HG02840 (cell line): ENCODE data around the gene NR2E1.

Source experiments
- ATAC-seq: cut with Tn5 transposase; IDR thresholded peaks from one replicate; pipeline ENCODE4 v1.9.1; 2021; ENCODE audit warnings: mild to moderate bottlenecking, moderate library complexity, moderate number of reproducible peaks; ENCODE audit not compliant: unreplicated experiment, low FRiP score

The NR2E1 gene

GRCh38 chr6:108152446-108152845, 13.4 kb upstream of the NR2E1 start:
- no peak for ATAC-seq

DNA sequence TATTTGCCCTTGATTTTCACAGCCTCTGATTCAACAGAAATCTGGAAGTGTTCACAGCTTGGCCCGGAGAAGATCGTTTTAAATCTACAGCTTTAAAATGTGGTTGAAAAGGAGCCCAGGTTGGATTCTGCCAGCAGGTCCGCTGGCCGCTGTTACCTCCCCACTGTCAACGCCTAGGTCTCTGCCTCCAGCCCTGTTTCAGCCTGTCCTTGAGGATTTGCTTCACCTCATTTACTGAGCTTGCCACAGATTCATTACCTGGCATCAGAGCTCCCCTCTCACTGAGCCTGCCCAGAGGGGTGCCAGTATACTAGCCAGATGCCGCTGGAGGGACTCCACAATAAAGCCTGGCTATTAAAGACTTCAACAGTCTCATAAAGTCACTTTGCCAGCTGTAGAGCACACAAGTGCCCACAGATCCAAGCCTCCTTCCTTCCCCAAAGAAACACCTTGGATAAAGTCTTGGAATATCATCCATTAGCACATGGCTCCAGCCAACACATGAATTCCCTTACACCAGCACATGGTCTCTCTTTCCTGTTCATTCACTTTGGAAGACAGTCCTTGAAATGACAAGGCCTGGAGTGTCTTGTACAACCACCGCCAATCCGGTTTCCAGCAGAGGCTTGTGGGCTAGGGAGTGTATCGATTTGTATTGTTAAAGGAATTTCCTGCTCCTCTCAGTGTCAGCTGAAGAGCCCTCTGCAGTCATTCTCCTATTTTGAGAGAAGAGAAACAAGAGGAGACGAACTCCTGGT, 9.5 kb upstream of the NR2E1 start:
- ATAC-seq, result no peak

DNA sequence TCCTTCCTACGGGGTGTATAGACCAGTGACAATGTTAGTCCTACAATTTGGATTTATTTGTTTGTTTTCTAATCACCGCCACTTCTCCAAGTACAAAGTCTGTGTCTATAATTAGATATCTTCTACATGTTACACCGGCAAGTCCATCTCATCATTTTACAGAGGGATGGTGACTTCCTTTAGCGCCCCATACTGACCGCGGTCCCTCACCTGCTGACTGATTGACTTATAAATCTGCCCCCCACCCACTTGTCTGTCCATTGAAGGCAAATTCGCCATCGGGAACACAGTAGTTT, 8.9 kb upstream of the NR2E1 start:
- no peak for ATAC-seq

DNA sequence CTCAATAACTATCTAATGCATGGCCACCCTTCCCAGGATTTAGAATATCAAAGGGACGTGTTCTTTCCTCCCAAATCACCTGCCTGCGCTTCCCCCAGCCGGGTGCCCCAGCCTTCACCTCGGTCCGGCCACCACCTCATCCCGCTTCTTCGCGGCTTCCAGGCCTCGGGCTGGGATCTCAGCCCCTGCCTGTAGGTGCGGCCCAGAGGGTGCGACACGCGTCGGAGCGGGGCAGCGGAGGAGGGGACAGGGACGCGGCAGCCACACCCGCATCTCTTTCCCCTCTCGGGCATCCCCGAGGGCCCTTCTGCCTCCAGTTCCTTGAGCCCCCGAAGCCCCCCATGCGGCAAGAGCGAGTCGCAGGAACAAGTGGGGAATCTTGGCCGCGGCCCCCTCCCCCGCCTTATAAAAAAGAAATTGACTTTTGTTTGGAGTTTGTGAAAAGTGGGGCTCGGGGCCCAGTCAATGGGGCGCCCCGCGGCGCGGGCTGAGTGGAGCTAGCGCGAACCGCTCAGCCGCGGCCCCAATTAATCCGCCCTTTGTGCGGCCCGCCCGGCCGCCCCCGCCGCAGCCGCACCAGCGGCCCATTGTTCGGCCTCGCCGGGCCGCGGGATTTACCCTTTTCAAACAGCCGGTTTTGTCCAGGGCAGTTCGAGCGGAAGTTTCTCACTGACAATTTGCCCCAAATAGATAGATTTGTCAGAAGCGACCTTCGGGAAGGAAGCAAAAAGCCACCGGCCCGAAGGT, 8.4 kb upstream of the NR2E1 start:
- no peak for ATAC-seq

GRCh38 chr6:108157981-108158525, 7.8 kb upstream of the NR2E1 start:
- no peak for ATAC-seq

- ATAC-seq, result no peak
Observed at GRCh38 chr6:108159981-108160380, 5.8 kb upstream of the NR2E1 start.

DNA sequence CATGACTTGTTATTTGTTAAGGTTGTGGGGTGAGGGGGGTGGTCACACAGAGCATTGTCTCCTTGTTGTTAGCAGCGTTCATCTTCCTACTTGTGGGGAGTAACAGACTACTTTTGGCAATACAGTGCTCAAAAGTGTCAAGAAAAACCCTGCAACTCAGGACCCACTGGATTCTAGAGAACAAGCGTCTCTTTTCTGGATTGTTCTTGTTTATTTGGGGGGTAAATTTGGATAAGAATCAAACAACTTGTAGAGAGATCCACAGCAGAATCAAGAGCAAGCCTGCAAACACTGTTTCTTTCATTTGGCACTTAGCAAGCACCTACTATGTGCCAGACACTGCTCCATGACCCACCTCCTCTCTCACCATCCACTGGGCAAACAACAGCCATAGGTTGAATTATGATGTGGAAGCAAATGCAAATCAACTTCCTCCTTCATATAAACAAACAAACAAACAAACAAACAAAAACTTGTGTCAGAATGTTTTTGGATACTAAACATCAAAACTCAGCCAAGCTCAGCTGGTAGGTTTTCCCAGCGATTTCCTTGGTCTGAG, 4.0 kb upstream of the NR2E1 start:
- no peak for ATAC-seq

DNA sequence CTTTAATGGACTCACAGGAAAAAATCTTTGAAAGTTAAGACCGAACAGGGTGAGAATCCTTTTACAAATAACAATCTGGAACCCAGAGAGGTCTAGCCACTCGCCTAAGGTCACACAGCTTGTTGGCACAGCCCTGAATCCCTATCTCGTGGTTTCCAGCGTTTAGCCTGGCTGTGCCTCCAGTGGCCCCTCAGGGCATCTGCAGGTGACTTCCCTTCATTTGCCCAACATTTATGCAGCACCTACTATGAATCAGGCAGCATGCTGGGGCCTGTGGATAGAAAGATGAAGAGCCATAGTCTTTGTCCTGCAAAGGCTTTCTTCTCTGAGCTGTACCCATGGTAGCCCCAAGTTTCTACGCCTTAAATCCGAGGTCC, 2.6 kb upstream of the NR2E1 start:
- no peak for ATAC-seq

- ATAC-seq, result no peak
Observed at GRCh38 chr6:108163644-108164542, 1.9 kb upstream of the NR2E1 start.

DNA sequence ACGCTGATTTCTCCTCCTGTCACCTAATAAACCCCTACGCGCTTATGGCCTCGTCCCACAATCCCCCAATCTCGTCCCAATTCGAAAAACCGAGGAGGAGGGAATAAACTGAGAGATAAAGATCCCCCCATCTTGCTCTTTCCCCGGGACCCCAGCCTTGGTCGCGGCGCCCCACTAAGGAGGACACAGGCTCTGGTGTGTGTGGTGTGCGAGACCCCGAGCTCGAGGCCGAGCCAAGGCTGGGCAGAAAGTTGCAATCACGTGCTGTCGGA, 1.3 kb upstream of the NR2E1 start:
- no peak for ATAC-seq

DNA sequence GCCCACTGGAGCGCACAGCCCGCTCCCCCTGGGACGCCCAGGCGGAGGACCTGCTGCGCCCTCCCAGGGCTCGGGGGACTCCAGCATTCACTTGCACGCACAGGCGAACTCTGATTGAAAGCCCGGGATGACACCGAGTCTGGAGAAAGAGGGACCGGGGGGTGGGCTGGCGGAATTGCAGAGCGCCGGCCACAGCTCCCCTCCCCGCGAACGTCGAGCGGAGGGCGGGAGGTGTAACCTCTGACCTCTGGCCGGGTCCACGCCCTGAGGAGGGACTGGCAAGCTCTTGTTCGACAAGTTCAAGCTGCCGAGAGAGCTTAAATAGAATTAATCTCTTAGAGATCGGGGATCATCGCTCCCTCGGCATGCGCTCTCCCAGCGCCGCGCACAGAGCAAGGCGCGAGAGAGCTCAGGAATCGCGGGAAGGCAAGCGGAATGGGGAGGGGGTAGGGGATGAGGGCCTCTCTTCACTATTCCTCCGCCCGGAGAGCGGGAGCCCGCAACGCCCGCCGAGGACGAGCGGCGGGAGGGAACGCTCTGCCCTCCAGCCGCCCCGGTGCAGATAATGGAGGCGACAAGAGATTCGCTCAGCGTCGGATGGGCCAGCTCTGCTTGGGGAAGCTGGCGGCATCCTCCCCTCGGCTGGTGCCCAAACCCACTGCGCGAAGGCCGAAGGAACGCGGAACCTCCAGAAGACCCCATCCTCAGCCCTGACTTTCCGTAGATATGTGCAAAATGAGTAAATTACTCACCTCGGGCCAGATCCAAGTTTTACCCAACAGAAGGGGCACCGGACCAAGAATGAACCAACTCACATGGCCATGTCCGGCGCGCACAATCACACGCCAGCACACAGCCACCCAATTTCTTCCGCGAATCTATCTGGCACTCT, 761 bp upstream of the NR2E1 start:
- no peak for ATAC-seq

- ATAC-seq, result no peak
Observed at GRCh38 chr6:108166664-108167448, 1.0 kb downstream of the NR2E1 start.

GRCh38 chr6:108167449-108168089, 1.7 kb downstream of the NR2E1 start:
- ATAC-seq, result no peak

- ATAC-seq, result no peak
Observed at GRCh38 chr6:108168090-108168463, 2.3 kb downstream of the NR2E1 start.

DNA sequence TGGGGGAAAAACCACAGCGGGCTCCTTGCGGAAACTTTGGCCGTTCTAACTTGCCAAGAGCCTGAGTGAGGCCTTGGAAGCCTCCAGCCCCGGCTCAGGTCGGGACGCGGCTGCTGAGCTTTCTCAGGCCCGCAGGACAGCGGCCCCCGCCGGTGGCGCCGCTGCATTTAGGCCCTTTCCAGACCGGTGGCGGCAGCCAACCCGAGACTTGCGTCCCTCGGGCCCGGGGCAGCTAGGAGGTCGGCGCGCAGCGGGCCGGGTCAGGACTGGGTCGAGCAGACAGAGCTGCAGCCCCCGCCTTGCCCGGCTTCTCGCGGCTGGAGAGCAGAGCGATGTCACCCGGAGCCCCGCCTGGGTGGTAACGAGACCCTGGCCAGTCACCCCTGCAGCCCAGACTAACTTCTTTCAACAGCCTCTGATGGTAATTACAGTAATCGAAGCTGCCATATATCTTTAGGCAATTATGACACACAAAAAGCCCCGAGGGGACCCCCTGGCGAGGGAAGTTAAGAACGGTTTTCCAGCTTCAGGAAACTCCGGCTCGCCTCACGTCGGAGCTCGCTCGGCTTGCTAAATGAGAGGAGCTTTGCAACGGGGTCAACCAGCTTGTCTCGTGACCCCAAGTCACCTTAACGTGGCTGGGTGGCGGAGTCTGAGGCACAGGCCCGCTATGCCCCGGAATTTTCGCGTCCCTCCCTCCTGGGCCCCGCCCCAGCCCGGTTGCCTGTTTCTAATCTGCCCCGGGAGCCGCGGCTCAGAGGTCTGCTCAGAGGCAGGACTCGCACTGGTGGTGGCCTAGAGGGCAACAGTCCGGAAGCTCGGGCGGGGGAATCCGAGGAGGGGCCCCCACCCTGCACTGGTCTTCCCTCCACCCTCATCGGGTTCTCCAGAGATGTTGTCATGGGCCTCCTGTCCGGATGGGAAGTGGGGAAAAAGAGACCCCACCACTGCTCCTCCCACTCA, 3.0 kb downstream of the NR2E1 start:
- ATAC-seq, result no peak

DNA sequence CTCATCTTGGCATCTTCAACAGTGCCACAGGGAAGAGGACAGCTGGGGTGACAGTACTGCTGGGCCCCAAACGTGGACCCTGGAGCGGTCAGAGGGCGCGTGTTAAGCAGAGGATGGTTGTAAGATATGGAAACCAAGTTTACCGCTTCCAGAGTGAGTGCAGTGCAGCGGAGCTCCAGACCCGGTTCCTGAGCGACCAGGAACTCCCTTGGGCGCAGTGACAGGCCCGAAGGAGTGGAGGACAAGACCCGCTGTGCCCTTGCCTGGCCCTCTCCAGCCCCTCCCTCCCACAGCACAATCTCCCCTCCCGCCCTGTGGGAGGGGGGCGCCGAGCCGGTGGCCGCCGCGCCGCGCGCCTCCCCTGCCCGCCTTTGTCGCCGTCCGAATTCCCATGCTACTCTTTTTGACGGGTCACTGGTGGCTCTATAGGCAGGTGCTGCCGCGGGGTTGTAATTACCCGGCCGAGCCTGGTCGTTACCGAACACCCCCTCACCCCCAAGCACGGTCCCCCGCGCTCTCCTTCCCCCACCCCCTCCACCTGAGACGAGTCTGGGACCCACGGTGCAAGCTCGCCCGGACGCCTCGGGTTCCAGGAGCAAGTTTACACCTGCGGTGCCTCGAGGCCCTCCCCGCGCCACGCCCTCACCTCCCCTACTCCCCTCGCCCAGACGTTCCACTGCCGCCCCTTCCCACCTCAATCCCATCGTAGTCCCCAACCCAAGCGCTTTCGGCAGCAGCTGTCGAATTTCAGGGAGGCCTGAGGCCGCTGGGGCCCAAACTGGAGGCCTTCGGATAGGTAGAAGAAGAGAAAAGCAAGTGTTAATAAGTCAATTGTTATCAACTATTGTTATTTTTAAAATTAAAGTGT, 3.9 kb downstream of the NR2E1 start:
- ATAC-seq, result no peak
